Activated naive CD4-positive, alpha-beta T cell treated with anti-CD3 and anti-CD28 coated beads, Interleukin-2, amount 50 U/mL, for 24 hours (primary cell): Measurements from ENCODE around the gene CLDN7.

Experiments used
- H3K27ac Mint-ChIP-seq: one replicate; pipeline ENCODE4 v1.8.0; 2021; ENCODE audit warnings: mild to moderate bottlenecking, mixed read lengths
- H3K27me3 Mint-ChIP-seq: one replicate; pipeline ENCODE4 v1.8.0; 2021; ENCODE audit warnings: mixed read lengths
- H3K36me3 Mint-ChIP-seq: one replicate; pipeline ENCODE4 v1.8.0; 2021; ENCODE audit warnings: mixed read lengths
- H3K4me1 Mint-ChIP-seq: one replicate; pipeline ENCODE4 v1.8.0; 2021; ENCODE audit warnings: mixed read lengths
- H3K4me3 Mint-ChIP-seq: one replicate; pipeline ENCODE4 v1.8.0; 2021; ENCODE audit warnings: mild to moderate bottlenecking, mixed read lengths
- H3K9me3 Mint-ChIP-seq: one replicate; pipeline ENCODE4 v1.8.0; 2021; ENCODE audit warnings: mixed read lengths

The CLDN7 gene

GRCh38 chr17:7237761-7238419, 24.4 kb downstream of the CLDN7 start:
- no peaks in the 10 kb centered on the region for H3K27me3 Mint-ChIP-seq
- H3K27ac Mint-ChIP-seq: peak overlapping the region; percentile 30
- no peaks in the 10 kb centered on the region for H3K9me3 Mint-ChIP-seq
- H3K36me3 Mint-ChIP-seq: peaks cover 10% of the 10 kb centered on the region
- H3K4me1 Mint-ChIP-seq: peaks cover 62% of the 10 kb centered on the region
- peak overlapping the region; percentile 90 for H3K4me3 Mint-ChIP-seq

DNA sequence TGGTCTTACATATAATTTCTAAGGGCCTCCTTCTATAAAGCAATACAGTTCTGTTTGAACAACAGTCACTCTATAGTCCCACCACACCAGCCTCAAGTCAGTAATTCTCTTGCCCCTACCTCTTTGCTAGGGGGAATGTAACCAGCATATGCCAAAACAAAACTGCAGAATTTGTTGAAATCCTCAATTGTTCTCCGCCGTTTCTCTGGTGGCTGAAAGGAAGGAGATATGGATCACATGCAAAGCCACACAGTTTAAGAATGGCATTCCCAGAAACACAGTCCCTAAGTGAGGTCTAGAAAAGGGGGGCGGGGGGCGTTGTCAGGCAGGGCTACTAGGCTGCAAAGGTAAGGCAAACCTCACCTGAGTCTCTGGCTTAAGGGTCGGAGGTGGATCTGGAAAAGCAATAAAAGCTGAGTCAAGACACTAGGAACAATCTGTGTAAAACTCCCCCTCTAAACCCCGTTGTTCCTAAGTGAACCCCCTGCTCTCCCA, 25.0 kb downstream of the CLDN7 start:
- Mint-ChIP-seq H3K27me3 (no peaks in the 10 kb centered on the region), H3K27ac (peak overlapping the region; percentile 84), H3K36me3 (peaks cover 10% of the 10 kb centered on the region), H3K9me3 (no peaks in the 10 kb centered on the region), H3K4me3 (peak overlapping the region; percentile 90), H3K4me1 (peaks cover 61% of the 10 kb centered on the region)

GRCh38 chr17:7236808-7237207, 25.5 kb downstream of the CLDN7 start:
- Mint-ChIP-seq H3K4me3 (peak overlapping the region; percentile 90), H3K27me3 (no peaks in the 10 kb centered on the region), H3K36me3 (peaks cover 10% of the 10 kb centered on the region), H3K4me1 (peaks cover 62% of the 10 kb centered on the region), H3K27ac (peak overlapping the region; percentile 84), H3K9me3 (no peaks in the 10 kb centered on the region)

- Mint-ChIP-seq H3K27ac (peak overlapping the region; percentile 35), H3K4me3 (peak overlapping the region; percentile 99)
These were observed 26.3 kb downstream of the CLDN7 start for GRCh38 chr17:7235693-7236665.

DNA sequence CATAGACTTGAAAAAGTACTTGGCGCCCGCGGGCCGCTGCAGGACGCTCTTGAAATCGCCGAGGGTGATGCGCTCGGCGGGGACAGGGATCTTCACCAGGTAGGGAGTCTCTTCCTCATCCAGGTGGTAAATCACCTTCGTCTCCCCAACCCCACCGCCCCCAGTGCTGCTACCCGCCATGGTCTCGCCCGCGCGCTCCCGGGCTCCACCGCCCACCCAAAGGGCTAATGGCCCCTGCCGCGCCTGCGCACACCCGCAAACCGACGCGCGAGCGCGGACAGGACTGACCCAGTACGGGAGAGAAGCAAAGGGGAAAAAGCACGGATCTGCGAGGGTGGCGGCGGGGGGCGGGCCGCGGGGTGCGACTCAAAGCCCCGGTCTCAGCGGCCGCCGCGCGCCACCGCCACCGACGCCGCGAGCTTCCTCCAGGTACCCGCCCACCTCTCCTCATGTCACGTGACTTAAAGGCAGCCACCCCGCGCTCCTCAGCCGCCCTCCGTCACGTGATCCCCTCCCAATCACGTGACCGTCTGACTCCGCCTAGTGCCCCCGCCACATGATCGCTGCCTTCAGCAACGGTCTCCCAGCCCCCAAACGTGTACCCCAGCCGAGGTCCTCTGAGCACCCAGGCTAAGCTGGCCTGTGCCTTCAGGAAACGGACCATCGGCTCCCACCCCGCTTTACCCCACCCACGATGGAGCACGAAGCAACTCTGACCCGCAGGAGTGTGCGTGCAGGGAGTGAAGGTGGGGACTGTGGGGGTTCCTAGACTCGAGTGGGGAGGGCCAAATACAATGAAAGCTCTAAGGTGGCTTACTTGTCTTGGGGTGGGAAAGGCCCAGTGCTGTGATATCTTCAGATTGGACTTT, 28.0 kb downstream of the CLDN7 start, which contains the start of gene DVL2:
Gene DVL2 (minus strand): TSS at position 435 of the 869 bp plus-strand sequence. CDS start 255 bp downstream, at position 180.
- peaks cover 7% of the 10 kb centered on the region for H3K36me3 Mint-ChIP-seq
- H3K4me3 Mint-ChIP-seq: peak within 1 kb of the TSS; percentile 99
- peak within 1 kb of the TSS; percentile 96 for H3K27ac Mint-ChIP-seq
- peaks cover 49% of the 10 kb centered on the region for H3K4me1 Mint-ChIP-seq
- no peaks in the 10 kb centered on the region for H3K9me3 Mint-ChIP-seq
- no peaks in the 10 kb centered on the region for H3K27me3 Mint-ChIP-seq

More at GRCh38 chr17:7235693-7236665, 26.3 kb downstream of the CLDN7 start:
- H3K27me3 Mint-ChIP-seq: no peaks in the 10 kb centered on the region
- peaks cover 55% of the 10 kb centered on the region for H3K4me1 Mint-ChIP-seq
- H3K36me3 Mint-ChIP-seq: peaks cover 8% of the 10 kb centered on the region
- H3K9me3 Mint-ChIP-seq: no peaks in the 10 kb centered on the region

GRCh38 chr17:7233701-7234082, 28.6 kb downstream of the CLDN7 start:
- Mint-ChIP-seq H3K4me1 (peaks cover 49% of the 10 kb centered on the region), H3K4me3 (peak overlapping the region; percentile 99), H3K27ac (peak overlapping the region; percentile 96), H3K9me3 (no peaks in the 10 kb centered on the region), H3K36me3 (peaks cover 7% of the 10 kb centered on the region), H3K27me3 (no peaks in the 10 kb centered on the region)

DNA sequence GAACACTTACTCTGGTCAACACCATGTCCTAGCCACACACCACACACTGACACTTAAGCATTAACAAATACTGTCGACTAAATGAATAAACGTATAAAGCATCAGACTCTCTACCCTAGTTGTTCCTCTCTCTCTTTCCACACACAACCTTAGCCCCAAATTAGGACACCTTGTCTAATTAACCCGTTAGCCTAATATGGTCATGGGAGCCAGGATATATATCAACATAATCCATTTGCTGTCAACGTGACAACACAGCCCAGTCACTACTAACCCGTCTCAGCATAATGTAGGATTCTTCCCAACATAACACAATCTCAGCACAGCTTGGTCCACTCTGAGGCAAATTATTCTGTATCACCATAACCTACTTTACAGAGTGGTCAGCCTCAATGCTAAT, 30.2 kb downstream of the CLDN7 start:
- H3K36me3 Mint-ChIP-seq: peaks cover 10% of the 10 kb centered on the region
- peak overlapping the region; percentile 43 for H3K27ac Mint-ChIP-seq
- H3K4me1 Mint-ChIP-seq: peaks cover 52% of the 10 kb centered on the region
- H3K4me3 Mint-ChIP-seq: peak overlapping the region; percentile 60
- H3K9me3 Mint-ChIP-seq: no peaks in the 10 kb centered on the region
- H3K27me3 Mint-ChIP-seq: no peaks in the 10 kb centered on the region

DNA sequence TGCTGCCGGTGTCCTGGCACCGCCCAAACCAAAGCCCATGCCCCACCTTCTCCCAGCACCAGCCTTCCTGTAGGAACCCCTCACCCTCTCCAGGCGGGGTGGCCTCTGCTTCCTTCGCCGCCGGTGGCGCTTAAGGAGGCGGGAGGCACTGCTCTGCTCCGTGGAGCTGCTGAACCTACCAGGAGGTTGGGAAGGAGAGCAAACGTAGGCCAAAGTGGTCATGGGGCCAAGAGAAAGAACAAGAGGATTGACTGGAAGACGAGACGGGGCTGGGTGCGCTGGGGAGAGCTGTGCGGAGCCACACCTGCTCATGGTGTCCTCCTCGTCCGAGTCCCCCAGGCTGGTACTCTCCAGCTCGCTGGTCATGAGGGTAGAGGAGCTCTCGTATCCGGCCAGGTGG, 32.8 kb downstream of the CLDN7 start:
- H3K9me3 Mint-ChIP-seq: no peaks in the 10 kb centered on the region
- H3K4me1 Mint-ChIP-seq: peaks cover 33% of the 10 kb centered on the region
- no peak overlapping the region for H3K27ac Mint-ChIP-seq
- no peak overlapping the region for H3K4me3 Mint-ChIP-seq
- peaks cover 7% of the 10 kb centered on the region for H3K36me3 Mint-ChIP-seq
- H3K27me3 Mint-ChIP-seq: no peaks in the 10 kb centered on the region

GRCh38 chr17:7228920-7229319, 33.4 kb downstream of the CLDN7 start:
- Mint-ChIP-seq H3K4me3 (no peak overlapping the region), H3K27me3 (no peaks in the 10 kb centered on the region), H3K36me3 (peaks cover 7% of the 10 kb centered on the region), H3K27ac (no peak overlapping the region), H3K4me1 (peaks cover 33% of the 10 kb centered on the region), H3K9me3 (no peaks in the 10 kb centered on the region)

- Mint-ChIP-seq H3K27ac (no peak overlapping the region), H3K4me1 (peaks cover 16% of the 10 kb centered on the region), H3K9me3 (no peaks in the 10 kb centered on the region), H3K4me3 (no peak overlapping the region), H3K27me3 (no peaks in the 10 kb centered on the region), H3K36me3 (peaks cover 10% of the 10 kb centered on the region)
These were observed 35.3 kb downstream of the CLDN7 start for GRCh38 chr17:7226721-7227710.

DNA sequence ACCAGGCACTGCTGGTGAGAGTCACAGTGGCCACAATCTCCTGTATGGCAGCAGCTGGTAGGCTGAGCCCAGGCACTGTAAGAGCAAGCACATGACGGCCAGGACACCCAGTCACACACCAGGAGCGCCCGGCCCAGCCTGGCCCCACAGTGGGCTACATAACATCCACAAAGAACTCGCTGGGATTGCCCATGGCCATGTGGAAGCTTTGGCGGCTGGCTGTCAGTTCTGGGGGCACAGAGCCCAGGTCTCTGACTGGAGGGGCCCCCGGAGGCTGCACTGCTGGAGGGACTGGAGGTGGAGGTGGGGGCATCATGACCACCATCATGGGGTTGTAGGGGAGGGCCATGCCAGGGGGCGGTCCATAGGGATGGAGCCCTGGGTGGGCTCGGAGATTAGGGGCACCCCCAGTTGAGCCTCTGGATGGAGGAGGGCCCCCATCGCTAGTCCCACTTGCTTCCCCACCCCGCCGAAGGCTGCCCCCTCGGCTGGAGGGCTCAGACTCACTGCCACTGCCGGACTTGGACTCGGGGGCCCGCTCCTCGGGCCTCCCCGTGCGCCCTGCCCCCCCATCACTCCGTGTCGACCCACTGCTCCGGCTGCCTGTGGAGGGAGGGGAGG, 36.5 kb downstream of the CLDN7 start:
- Mint-ChIP-seq H3K4me1 (peaks cover 18% of the 10 kb centered on the region), H3K36me3 (peaks cover 9% of the 10 kb centered on the region), H3K4me3 (no peak overlapping the region), H3K27me3 (no peaks in the 10 kb centered on the region), H3K27ac (no peak overlapping the region), H3K9me3 (no peaks in the 10 kb centered on the region)

DNA sequence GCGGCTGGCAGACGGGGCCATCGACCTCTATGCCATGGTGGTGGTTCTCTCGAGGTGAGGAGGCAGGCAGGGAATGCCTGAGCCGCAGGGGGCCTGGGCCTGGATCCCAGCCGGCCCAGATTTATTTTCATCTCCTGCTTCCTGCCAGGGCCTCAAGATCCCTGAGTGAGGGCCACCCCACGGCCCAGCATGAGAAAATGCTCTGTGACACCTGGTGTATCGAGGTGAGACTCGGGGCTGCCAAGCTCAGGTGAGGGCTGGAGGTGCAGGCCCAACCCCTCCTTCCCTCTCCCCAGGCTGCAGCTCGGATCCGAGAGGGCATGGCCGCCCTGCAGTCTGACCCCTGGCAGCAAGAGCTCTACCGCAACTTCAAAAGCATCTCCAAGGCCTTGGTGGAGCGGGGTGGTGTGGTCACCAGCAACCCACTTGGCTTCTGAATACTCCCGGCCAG, 37.6 kb downstream of the CLDN7 start:
- Mint-ChIP-seq H3K27me3 (no peaks in the 10 kb centered on the region), H3K4me3 (no peak overlapping the region), H3K4me1 (peaks cover 20% of the 10 kb centered on the region), H3K9me3 (no peaks in the 10 kb centered on the region), H3K36me3 (peaks cover 7% of the 10 kb centered on the region), H3K27ac (no peak overlapping the region)

GRCh38 chr17:7224110-7224509, 38.2 kb downstream of the CLDN7 start:
- H3K4me3 Mint-ChIP-seq: no peak overlapping the region
- H3K27me3 Mint-ChIP-seq: no peaks in the 10 kb centered on the region
- no peak overlapping the region for H3K27ac Mint-ChIP-seq
- no peaks in the 10 kb centered on the region for H3K9me3 Mint-ChIP-seq
- H3K36me3 Mint-ChIP-seq: peaks cover 7% of the 10 kb centered on the region
- peaks cover 26% of the 10 kb centered on the region for H3K4me1 Mint-ChIP-seq

- Mint-ChIP-seq H3K4me3 (no peak overlapping the region), H3K9me3 (no peaks in the 10 kb centered on the region), H3K27ac (no peak overlapping the region), H3K4me1 (peaks cover 34% of the 10 kb centered on the region), H3K36me3 (peaks cover 7% of the 10 kb centered on the region), H3K27me3 (no peaks in the 10 kb centered on the region)
These were observed 38.9 kb downstream of the CLDN7 start for GRCh38 chr17:7223375-7223774.
